Gastroesophageal sphincter (tissue), 4 donors: ENCODE results near the gene RAB25. TPM values are rescaled to one million over a fixed set of nuclear protein-coding genes. Genes with fewer than 3 reads are reported as not detected.
"Not testable (repeated sequence)": the region's sequence is repeated elsewhere in the genome, so short reads cannot be mapped to it uniquely, and the experiment has no call there.

Experiments used
- ATAC-seq: fragments of 150-250 bp; one replicate; pipeline ENCODE4 v1.9.1; 2016; ENCODE audit warnings: mild to moderate bottlenecking, moderate library complexity
- H3K27ac ChIP-seq, 4 donors: fragments of 200-600 bp; sonication (generic) in 3 of 4; 1 replicate in 3 of 4; 2 replicates in 1 of 4; pipeline ENCODE4 v1.5.1; 2016 to 2019
- H3K27me3 ChIP-seq: fragments of 200-600 bp; sonication (generic); one replicate; pipeline ENCODE4 v1.5.1; 2019
- H3K36me3 ChIP-seq, 2 donors: fragments of 200-600 bp; sonication (generic); one replicate each; pipeline ENCODE4 v1.5.1; 2019; ENCODE audit warnings: control low read depth in 1 of 2
- H3K4me1 ChIP-seq, 3 donors: fragments of 200-600 bp; sonication (generic); 1 replicate in 2 of 3; 2 replicates in 1 of 3; pipeline ENCODE4 v1.5.1; 2016 to 2019; ENCODE audit warnings: control low read depth in 2 of 3
- H3K4me3 ChIP-seq, 2 donors: fragments of 200-600 bp; sonication (generic); one replicate each; pipeline ENCODE4 v1.5.1; 2019; ENCODE audit warnings: mild to moderate bottlenecking in 1 of 2, moderate library complexity in 1 of 2
- H3K9me3 ChIP-seq, 3 donors: fragments of 200-600 bp; sonication (generic); one replicate each; pipeline ENCODE4 v1.5.1; 2017 to 2019; ENCODE audit warnings: control low read depth in 2 of 3
- CTCF ChIP-seq, 4 experiments: fragments of 200-600 bp in 2 of 4; fragments of 450-650 bp in 2 of 4; sonication (generic) in 1 of 4; IDR thresholded peaks; one replicate each; pipeline ENCODE4 v1.5.1; 2017 to 2019; ENCODE audit warnings: antibody characterized with exemption in 4 of 4, mild to moderate bottlenecking in 2 of 4, moderate library complexity in 2 of 4
- EP300 ChIP-seq: sonication (generic); formaldehyde crosslinking; IDR thresholded peaks from one replicate; pipeline ENCODE4 v1.6.1; 2017; ENCODE audit warnings: antibody characterized with exemption, mild to moderate bottlenecking
- POLR2A ChIP-seq, 2 donors: fragments of 450-650 bp; IDR thresholded peaks; one replicate each; pipeline ENCODE4 v1.6.1; 2017; ENCODE audit warnings: antibody characterized with exemption in 2 of 2, mild to moderate bottlenecking in 2 of 2, moderate library complexity in 1 of 2
- POLR2AphosphoS5 ChIP-seq: sonication (generic); formaldehyde crosslinking; IDR thresholded peaks from one replicate; pipeline ENCODE4 v1.6.1; 2017; ENCODE audit warnings: antibody characterized with exemption
- WGBS, 2 donors: methylation state at CpG; one replicate each; pipeline ENCODE4 v1.1.5; 2018; ENCODE audit warnings: low coverage in 1 of 2; 5-methylcytosine and 5-hydroxymethylcytosine counted together
- total RNA-seq, 4 donors: library from RNA; depleted of rRNA; stranded (reverse); fragments of >200 nt; gene quantifications; one replicate each; pipeline ENCODE4 v1.1.0, GENCODE V29; 2016

Gene RAB25
- total RNA-seq, 4 donors from 2014 or later, result 22.1 TPM; not detected in 3

- H3K4me3 ChIP-seq, result no peak overlapping the region
- TF ChIP-seq POLR2A (IDR thresholded peaks at IDR 0.05) (no peak), EP300 (no peak), POLR2AphosphoS5 (no peak), CTCF (IDR thresholded peaks at IDR 0.05) (no peak)
- 56% methylated on average over 2 of the region's 2 CpGs; no CpG with 5 or more reads in 1 of the 2 donors for WGBS, 2 donors
- H3K36me3 ChIP-seq, result no peaks in the 10 kb centered on the region
- no peaks in the 10 kb centered on the region for H3K27me3 ChIP-seq
- ATAC-seq, result no peak
- H3K9me3 ChIP-seq, result no peaks in the 10 kb centered on the region
- H3K4me1 ChIP-seq, result no peaks in the 10 kb centered on the region
- no peak overlapping the region for H3K27ac ChIP-seq
These were observed 6.3 kb downstream of the RAB25 start for GRCh38 chr1:156067262-156067661.

DNA sequence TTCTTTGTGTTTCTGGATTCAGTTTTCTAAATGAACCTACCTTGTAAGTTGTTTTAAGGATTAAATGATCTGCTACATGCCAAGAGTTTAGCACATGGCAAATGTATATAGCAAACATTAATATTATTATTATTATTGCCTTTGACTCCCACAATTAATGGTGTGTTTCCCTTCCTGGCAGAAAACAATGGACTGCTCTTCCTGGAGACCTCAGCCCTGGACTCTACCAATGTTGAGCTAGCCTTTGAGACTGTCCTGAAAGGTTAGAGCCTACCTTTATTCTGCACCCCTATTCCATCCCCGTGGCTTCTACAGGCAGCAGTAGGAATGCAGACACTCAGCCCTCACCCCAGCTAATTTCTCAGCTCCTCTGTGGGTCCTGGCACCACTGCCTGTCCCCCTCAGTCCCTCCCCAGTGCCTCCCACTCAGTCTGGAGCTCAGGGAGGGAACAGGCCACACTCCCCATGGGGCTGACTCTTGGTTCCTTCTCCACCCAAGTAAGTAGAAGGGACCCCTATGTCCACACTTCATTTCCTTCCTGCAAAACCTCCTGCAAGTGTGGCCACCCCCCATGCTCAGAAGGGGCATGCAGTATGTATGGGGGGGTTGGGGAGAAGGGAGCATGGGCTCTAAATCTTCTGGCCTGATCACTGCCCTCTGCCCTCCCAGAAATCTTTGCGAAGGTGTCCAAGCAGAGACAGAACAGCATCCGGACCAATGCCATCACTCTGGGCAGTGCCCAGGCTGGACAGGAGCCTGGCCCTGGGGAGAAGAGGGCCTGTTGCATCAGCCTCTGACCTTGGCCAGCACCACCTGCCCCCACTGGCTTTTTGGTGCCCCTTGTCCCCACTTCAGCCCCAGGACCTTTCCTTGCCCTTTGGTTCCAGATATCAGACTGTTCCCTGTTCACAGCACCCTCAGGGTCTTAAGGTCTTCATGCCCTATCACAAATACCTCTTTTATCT lies 8.8 kb downstream of the RAB25 start:
- no peak for TF ChIP-seq EP300
- no peak for TF ChIP-seq CTCF (IDR thresholded peaks at IDR 0.05)
- TF ChIP-seq POLR2AphosphoS5, result no peak
- no peak for TF ChIP-seq POLR2A (IDR thresholded peaks at IDR 0.05)

DNA sequence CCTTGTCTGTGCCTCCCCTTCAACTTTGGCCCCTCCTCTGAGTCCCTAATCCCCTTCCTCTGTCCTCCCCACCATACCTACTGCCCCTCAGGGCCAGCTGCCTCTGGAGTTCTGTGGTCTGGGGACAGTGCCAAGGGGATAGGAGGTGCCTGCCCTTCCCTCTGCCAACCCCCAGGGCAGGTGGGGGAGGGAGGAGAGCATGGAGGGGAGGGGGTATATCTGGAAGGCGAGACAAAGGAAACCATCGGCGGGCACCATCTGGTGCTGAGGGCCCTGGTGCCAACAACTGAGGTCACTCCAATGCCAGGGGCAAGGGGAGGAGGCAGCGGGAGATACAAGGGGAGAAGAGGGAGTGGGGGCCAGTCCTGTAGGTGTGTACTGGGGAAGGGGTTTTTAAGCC lies 9.6 kb downstream of the RAB25 start:
- Histone ChIP-seq H3K9me3 (no peaks in the 10 kb centered on the region), H3K27ac (no peak overlapping the region), H3K4me3 (no peak overlapping the region), H3K4me1 (peaks cover 0 to 9% (median 0%) of the 10 kb centered on the region in 3 donors), H3K36me3 (no peaks in the 10 kb centered on the region), H3K27me3 (no peaks in the 10 kb centered on the region)
- WGBS, 2 donors, result 43% methylated on average over 3 of the region's 4 CpGs; no CpG with 5 or more reads in 1 of the 2 donors
- no peak for ATAC-seq
- no peak for TF ChIP-seq POLR2AphosphoS5
- TF ChIP-seq CTCF (IDR thresholded peaks at IDR 0.05), result no peak
- TF ChIP-seq EP300, result no peak
- no peak for TF ChIP-seq POLR2A (IDR thresholded peaks at IDR 0.05)

More for the DNA sequence above, 8.8 kb downstream of the RAB25 start:
- H3K4me3 ChIP-seq, result no peak overlapping the region
- H3K9me3 ChIP-seq, result no peaks in the 10 kb centered on the region
- 82 to 100% methylated on average over 2 of the region's 3 CpGs for WGBS, 2 donors
- H3K27me3 ChIP-seq, result no peaks in the 10 kb centered on the region
- H3K27ac ChIP-seq, result no peak overlapping the region
- no peak for ATAC-seq
- H3K4me1 ChIP-seq, result peaks cover 0 to 1% (median 0%) of the 10 kb centered on the region in 3 donors
- no peaks in the 10 kb centered on the region for H3K36me3 ChIP-seq

DNA sequence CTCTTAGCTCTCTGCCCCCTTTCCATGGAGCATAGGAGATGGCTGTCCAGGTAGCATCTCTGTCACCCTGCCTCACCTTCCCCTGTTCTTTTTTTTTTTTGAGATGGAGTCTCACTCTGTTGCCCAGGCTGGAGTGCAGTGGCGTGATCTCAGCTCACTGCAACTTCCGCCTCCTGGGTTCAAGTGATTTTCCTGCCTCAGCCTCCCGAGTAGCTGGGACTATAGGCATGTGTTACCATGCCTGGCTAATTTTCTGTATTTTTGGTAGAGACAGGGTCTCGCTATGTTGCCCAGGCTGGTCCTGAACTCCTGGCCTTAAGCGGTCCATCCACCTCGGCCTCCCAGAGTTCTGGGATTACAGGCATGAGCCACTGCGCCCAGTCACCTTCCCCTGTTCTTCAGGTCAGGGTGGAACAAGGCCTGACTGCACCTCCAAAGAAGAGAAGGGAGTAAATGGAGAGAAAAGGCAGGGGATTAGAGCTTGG lies 10.4 kb downstream of the RAB25 start:
- not testable (repeated sequence) for H3K27me3 ChIP-seq, H3K9me3 ChIP-seq, H3K36me3 ChIP-seq, ATAC-seq, H3K27ac ChIP-seq, H3K4me3 ChIP-seq
- peaks cover 0 to 17% (median 3%) of the 10 kb centered on the region in 3 donors for H3K4me1 ChIP-seq
- 20 to 81% methylated on average over 1 to 4 of the region's 7 CpGs for WGBS, 2 donors

- no peak overlapping the region for H3K4me3 ChIP-seq
- TF ChIP-seq CTCF (IDR thresholded peaks at IDR 0.05), result no peak
- no peak for TF ChIP-seq POLR2A (IDR thresholded peaks at IDR 0.05)
- TF ChIP-seq POLR2AphosphoS5, result no peak
- TF ChIP-seq EP300, result no peak
- H3K9me3 ChIP-seq, result no peaks in the 10 kb centered on the region
- no peak overlapping the region for H3K27ac ChIP-seq
- 0 to 83% methylated on average over 1 to 3 of the region's 6 CpGs for WGBS, 2 donors
- ATAC-seq, result no peak
- H3K36me3 ChIP-seq, result no peaks in the 10 kb centered on the region
- H3K27me3 ChIP-seq, result no peaks in the 10 kb centered on the region
- peaks cover 0 to 26% (median 3%) of the 10 kb centered on the region in 3 donors for H3K4me1 ChIP-seq
These were observed 11.3 kb downstream of the RAB25 start for GRCh38 chr1:156072251-156072650.
